T-cell (primary cell): ENCODE results near the gene LSM14B. TPM values are rescaled to one million over a fixed set of nuclear protein-coding genes. Genes with fewer than 3 reads are reported as not detected.

ENCODE experiments used
- ATAC-seq, 4 experiments: fragments of 200-7000 bp in 3 of 4; fragments of 150-1000 bp in 1 of 4; cut with Tn5 transposase; replicated peaks in 1 of 4; 1 replicate in 3 of 4; 2 replicates in 1 of 4; pipeline ENCODE4 v1.10.0; 2021; ENCODE audit warnings: moderate library complexity in 3 of 4, mild to moderate bottlenecking in 2 of 4, moderate number of reproducible peaks in 1 of 4
- CTCF ChIA-PET, 2 donors: fragments of 300-600 bp; sonication (Branson Sonifier 250); formaldehyde crosslinking; loops; one replicate each; lab custom pipeline; 2022; ENCODE audit warnings: antibody characterized with exemption in 2 of 2; lab: Charles Lee
- POLR2A ChIA-PET, 2 donors: fragments of 300-600 bp; sonication (Branson Sonifier 250); formaldehyde crosslinking; loops; one replicate each; lab custom pipeline; 2022; ENCODE audit warnings: antibody characterized with exemption in 2 of 2; lab: Charles Lee
- DNase-seq, 35 experiments: peaks; one replicate each; pipeline versions ENCODE4 v3.0.0 to v3.0.0-alpha.2; 2013 to 2023
- H3K27ac ChIP-seq: one replicate; pipeline ENCODE4 v1.5.1; 2013; ENCODE audit warnings: low read length
- H3K27me3 ChIP-seq, 2 experiments: replicated peaks in 1 of 2; 1 replicate in 1 of 2; 2 replicates in 1 of 2; pipeline versions ENCODE4 v1.6.1 to v1.7.0; 2013; ENCODE audit warnings: low read length in 1 of 2, mixed read lengths in 1 of 2; ENCODE audit not compliant: control insufficient read depth in 2 of 2, insufficient read depth in 2 of 2; ENCODE audit errors: extremely low read depth in 1 of 2
- H3K36me3 ChIP-seq, 2 donors: 1 replicate in 1 of 2; 2 replicates in 1 of 2; pipeline versions ENCODE4 v1.6.1 to v1.7.0; 2013; ENCODE audit warnings: low read length in 1 of 2; ENCODE audit not compliant: control insufficient read depth in 2 of 2, insufficient read depth in 1 of 2; ENCODE audit errors: extremely low read depth in 1 of 2
- H3K4me1 ChIP-seq, 2 experiments: 1 replicate in 1 of 2; 2 replicates in 1 of 2; pipeline versions ENCODE4 v1.6.1 to v1.7.0; 2013; ENCODE audit warnings: low read length in 2 of 2, mixed read lengths in 1 of 2; ENCODE audit not compliant: insufficient read depth in 2 of 2, control insufficient read depth in 1 of 2; ENCODE audit errors: extremely low read depth in 1 of 2
- H3K4me3 ChIP-seq, 2 donors: 1 replicate in 1 of 2; 2 replicates in 1 of 2; pipeline versions ENCODE4 v1.5.1 to v1.7.0; 2013; ENCODE audit warnings: mild to moderate bottlenecking in 2 of 2, low read length in 1 of 2, moderate library complexity in 1 of 2; ENCODE audit not compliant: control insufficient read depth in 1 of 2; ENCODE audit errors: extremely low read depth in 1 of 2
- H3K9me3 ChIP-seq: 2 replicates; pipeline ENCODE4 v1.7.0; 2013
- H3K27ac Mint-ChIP-seq, 2 donors: one replicate each; pipeline ENCODE4 v1.8.0; 2020 to 2021; ENCODE audit warnings: mild to moderate bottlenecking in 2 of 2, mixed read lengths in 2 of 2
- H3K27me3 Mint-ChIP-seq, 2 donors: one replicate each; pipeline ENCODE4 v1.8.0; 2021 to 2022; ENCODE audit warnings: mixed read lengths in 2 of 2
- H3K36me3 Mint-ChIP-seq: one replicate; pipeline ENCODE4 v1.8.0; 2021; ENCODE audit warnings: mixed read lengths
- H3K4me1 Mint-ChIP-seq, 3 donors: one replicate each; pipeline ENCODE4 v1.8.0; 2020 to 2022; ENCODE audit warnings: mixed read lengths in 3 of 3, mild to moderate bottlenecking in 1 of 3
- H3K4me3 Mint-ChIP-seq, 3 donors: one replicate each; pipeline ENCODE4 v1.8.0; 2020 to 2022; ENCODE audit warnings: mild to moderate bottlenecking in 3 of 3, mixed read lengths in 3 of 3, moderate library complexity in 3 of 3
- H3K9me3 Mint-ChIP-seq, 3 donors: one replicate each; pipeline ENCODE4 v1.8.0; 2020 to 2022; ENCODE audit warnings: mixed read lengths in 3 of 3
- WGBS: methylation state at CpG from one replicate; pipeline ENCODE4 v1.1.5; 2013; ENCODE audit warnings: missing lambda C conversion rate; ENCODE audit not compliant: insufficient coverage; 5-methylcytosine and 5-hydroxymethylcytosine counted together
- total RNA-seq, 35 experiments: library from RNA in 6 of 35; stranded (reverse) in 6 of 35; fragments of 120-200 nt in 1 of 35; gene quantifications; one replicate each; pipeline versions ENCODE4 v1.2.1 to v1.2.4 and lab custom pipeline; 2013 to 2026

LSM14B gene
- total RNA-seq, 5 donors from 2014 or later (not counting 1 experiment from before 2014, with no cell fraction given), result 40.5 to 55.5 (median 54.4) TPM

GRCh38 chr20:62097881-62098407 is 24.3 kb upstream of the LSM14B start:
- Histone ChIP-seq H3K9me3 (no peaks in the 10 kb centered on the region), H3K4me1 (no peaks in the 10 kb centered on the region), H3K27me3 (peaks cover 0 to 41% of the 10 kb centered on the region in 2 experiments), H3K27ac (no peak overlapping the region), H3K36me3 (no peaks in the 10 kb centered on the region), H3K4me3 (no peak overlapping the region)
- ChIA-PET POLR2A (no interaction called here), CTCF (no interaction called here)
- H3K27me3 Mint-ChIP-seq, result peaks cover 7% of the 10 kb centered on the region in 2 donors
- H3K27ac Mint-ChIP-seq, result no peak overlapping the region
- H3K9me3 Mint-ChIP-seq, result peaks cover 8 to 20% (median 13%) of the 10 kb centered on the region in 3 donors
- DNase-seq (no peak), ATAC-seq (no peak)
- no peaks in the 10 kb centered on the region for H3K4me1 Mint-ChIP-seq
- H3K4me3 Mint-ChIP-seq, result no peak overlapping the region
- 80% methylated on average over 12 of the region's 16 CpGs for WGBS
- peaks cover 6% of the 10 kb centered on the region for H3K36me3 Mint-ChIP-seq

- Histone ChIP-seq H3K4me3 (no peak overlapping the region), H3K27ac (no peak overlapping the region), H3K4me1 (no peaks in the 10 kb centered on the region), H3K27me3 (peaks cover 0 to 58% of the 10 kb centered on the region in 2 experiments), H3K9me3 (no peaks in the 10 kb centered on the region), H3K36me3 (no peaks in the 10 kb centered on the region)
- no peak overlapping the region for H3K4me3 Mint-ChIP-seq
- H3K27ac Mint-ChIP-seq, result no peak overlapping the region
- H3K36me3 Mint-ChIP-seq, result peaks cover 13% of the 10 kb centered on the region
- ATAC-seq (no peak), DNase-seq (no peak)
- peaks cover 17 to 21% (median 17%) of the 10 kb centered on the region in 3 donors for H3K9me3 Mint-ChIP-seq
- WGBS, result no CpG with 5 or more reads among the region's 4 CpGs
- no peaks in the 10 kb centered on the region for H3K4me1 Mint-ChIP-seq
- peaks cover 0 to 8% of the 10 kb centered on the region in 2 donors for H3K27me3 Mint-ChIP-seq
- CTCF ChIA-PET, result no interaction called here
- POLR2A ChIA-PET, result interaction anchor here in 1 of 2 donors (0.6 kb wide), 1 partner anchor 64 kb away, joined by 3 read pairs; no protein-coding TSS in a partner anchor
These were observed 21.2 kb upstream of the LSM14B start for GRCh38 chr20:62101078-62101477.

GRCh38 chr20:62103508-62104233 is 18.6 kb upstream of the LSM14B start:
- Histone ChIP-seq H3K4me3 (no peak overlapping the region), H3K27me3 (peaks cover 0 to 48% of the 10 kb centered on the region in 2 experiments), H3K27ac (no peak overlapping the region), H3K4me1 (no peaks in the 10 kb centered on the region), H3K36me3 (no peaks in the 10 kb centered on the region), H3K9me3 (no peaks in the 10 kb centered on the region)
- no peak overlapping the region for H3K27ac Mint-ChIP-seq
- no peaks in the 10 kb centered on the region for H3K4me1 Mint-ChIP-seq
- ChIA-PET CTCF (no interaction called here), POLR2A (no interaction called here)
- ATAC-seq, result no peak
- WGBS, result 78% methylated on average over 13 of the region's 21 CpGs
- H3K4me3 Mint-ChIP-seq, result no peak overlapping the region
- H3K27me3 Mint-ChIP-seq, result peaks cover 0 to 8% of the 10 kb centered on the region in 2 donors
- H3K36me3 Mint-ChIP-seq, result peaks cover 17% of the 10 kb centered on the region
- DNase-seq, result no peak
- peaks cover 27 to 40% (median 29%) of the 10 kb centered on the region in 3 donors for H3K9me3 Mint-ChIP-seq

- Histone ChIP-seq H3K9me3 (no peaks in the 10 kb centered on the region), H3K4me3 (no peak overlapping the region), H3K27ac (no peak overlapping the region), H3K4me1 (no peaks in the 10 kb centered on the region), H3K27me3 (peaks cover 0 to 48% of the 10 kb centered on the region in 2 experiments), H3K36me3 (no peaks in the 10 kb centered on the region)
- Mint-ChIP-seq H3K9me3 (peaks cover 23 to 47% (median 35%) of the 10 kb centered on the region in 3 donors), H3K27ac (no peak overlapping the region), H3K36me3 (peaks cover 22% of the 10 kb centered on the region), H3K4me1 (no peaks in the 10 kb centered on the region), H3K4me3 (no peak overlapping the region), H3K27me3 (peaks cover 0 to 8% of the 10 kb centered on the region in 2 donors)
- CTCF ChIA-PET, result no interaction called here
- POLR2A ChIA-PET, result no interaction called here
- DNase-seq (no peak), ATAC-seq (no peak)
- 67% methylated on average over 12 of the region's 15 CpGs for WGBS
These were observed 18.0 kb upstream of the LSM14B start for GRCh38 chr20:62104234-62104789.

- POLR2A ChIA-PET, result no interaction called here
- DNase-seq (no peak), ATAC-seq (no peak)
- H3K4me3 Mint-ChIP-seq, result no peak overlapping the region
- no peaks in the 10 kb centered on the region for H3K36me3 ChIP-seq
- no peak overlapping the region for H3K27ac ChIP-seq
- peaks cover 24% of the 10 kb centered on the region for H3K36me3 Mint-ChIP-seq
- peaks cover 0 to 46% of the 10 kb centered on the region in 2 experiments for H3K27me3 ChIP-seq
- H3K27me3 Mint-ChIP-seq, result peaks cover 0 to 8% of the 10 kb centered on the region in 2 donors
- H3K27ac Mint-ChIP-seq, result no peak overlapping the region
- H3K4me1 ChIP-seq, result no peaks in the 10 kb centered on the region
- no peaks in the 10 kb centered on the region for H3K4me1 Mint-ChIP-seq
- WGBS, result 56% methylated on average over 4 of the region's 7 CpGs
- no peaks in the 10 kb centered on the region for H3K9me3 ChIP-seq
- CTCF ChIA-PET, result no interaction called here
- H3K9me3 Mint-ChIP-seq, result peaks cover 22 to 49% (median 38%) of the 10 kb centered on the region in 3 donors
- H3K4me3 ChIP-seq, result no peak overlapping the region
These were observed 17.4 kb upstream of the LSM14B start for GRCh38 chr20:62104791-62105345.

GRCh38 chr20:62105592-62105991 is 16.7 kb upstream of the LSM14B start:
- H3K9me3 Mint-ChIP-seq, result peaks cover 22 to 51% (median 40%) of the 10 kb centered on the region in 3 donors
- whole genome bisulfite sequencing, result 82% methylated on average over 5 of the region's 5 CpGs

More at GRCh38 chr20:62105592-62105991, 16.7 kb upstream of the LSM14B start:
- H3K36me3 ChIP-seq, result no peaks in the 10 kb centered on the region
- peaks cover 0 to 8% of the 10 kb centered on the region in 2 donors for H3K27me3 Mint-ChIP-seq
- DNase-seq (no peak), ATAC-seq (no peak)
- ChIA-PET CTCF (no interaction called here), POLR2A (no interaction called here)
- H3K9me3 ChIP-seq, result no peaks in the 10 kb centered on the region
- peaks cover 0 to 39% of the 10 kb centered on the region in 2 experiments for H3K27me3 ChIP-seq
- H3K4me1 ChIP-seq, result no peaks in the 10 kb centered on the region
- H3K27ac Mint-ChIP-seq, result no peak overlapping the region
- H3K36me3 Mint-ChIP-seq, result peaks cover 24% of the 10 kb centered on the region
- H3K4me3 Mint-ChIP-seq, result no peak overlapping the region
- no peak overlapping the region for H3K4me3 ChIP-seq
- H3K4me1 Mint-ChIP-seq, result no peaks in the 10 kb centered on the region
- no peak overlapping the region for H3K27ac ChIP-seq
